Measurements from ENCODE around the gene AP1G1.

DNA sequence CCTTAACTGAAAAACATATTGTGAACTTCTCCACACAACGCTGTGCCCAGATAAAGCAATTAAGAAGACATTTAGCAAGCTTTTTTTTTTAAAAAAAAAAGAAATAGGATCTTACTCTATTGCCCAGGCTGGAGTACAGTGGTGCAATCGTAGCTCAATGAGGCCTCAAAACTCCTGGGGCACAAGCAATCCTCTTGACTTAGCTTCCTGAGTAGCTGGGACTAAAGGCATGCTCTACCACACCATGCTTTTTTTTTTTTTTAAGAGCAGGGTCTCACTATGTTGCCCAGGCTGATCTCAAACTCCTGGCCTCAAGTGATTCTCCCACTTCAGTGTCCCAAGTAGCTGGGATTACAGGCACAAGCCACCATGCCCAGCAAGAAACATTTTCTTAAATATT is 20.1 kb downstream of the AP1G1 start:
- TF ChIP-seq POLR2AphosphoS5 (IDR thresholded peaks at IDR 0.05) (no peak), CTCF (IDR thresholded peaks at IDR 0.05; ENCODE audit: poor library complexity, severe bottlenecking) (no peak), EP300 (conservative IDR thresholded peaks at IDR 0.05; ENCODE audit: poor library complexity, severe bottlenecking) (no peak), MXI1 (conservative IDR thresholded peaks at IDR 0.05; ENCODE audit: poor library complexity, severe bottlenecking) (no peak), EZH2 (IDR thresholded peaks at IDR 0.05; ENCODE audit: borderline replicate concordance, insufficient read depth, low read length, poor library complexity, severe bottlenecking) (no peak), SMC3 (conservative IDR thresholded peaks at IDR 0.05; ENCODE audit: poor library complexity) (no peak)

All from neural cell (in vitro differentiated cells).